Gastroesophageal sphincter (tissue), 4 donors: Measurements from ENCODE around the gene C20orf141. TPM values are rescaled to one million over a fixed set of nuclear protein-coding genes. Genes with fewer than 3 reads are reported as not detected.

Experiments
- ATAC-seq: fragments of 150-250 bp; one replicate; pipeline ENCODE4 v1.9.1; 2016; ENCODE audit warnings: mild to moderate bottlenecking, moderate library complexity
- H3K27ac ChIP-seq, 4 donors: fragments of 200-600 bp; sonication (generic) in 3 of 4; 1 replicate in 3 of 4; 2 replicates in 1 of 4; pipeline ENCODE4 v1.5.1; 2016 to 2019
- H3K27me3 ChIP-seq: fragments of 200-600 bp; sonication (generic); one replicate; pipeline ENCODE4 v1.5.1; 2019
- H3K36me3 ChIP-seq, 2 donors: fragments of 200-600 bp; sonication (generic); one replicate each; pipeline ENCODE4 v1.5.1; 2019; ENCODE audit warnings: control low read depth in 1 of 2
- H3K4me1 ChIP-seq, 3 donors: fragments of 200-600 bp; sonication (generic); 1 replicate in 2 of 3; 2 replicates in 1 of 3; pipeline ENCODE4 v1.5.1; 2016 to 2019; ENCODE audit warnings: control low read depth in 2 of 3
- H3K4me3 ChIP-seq, 2 donors: fragments of 200-600 bp; sonication (generic); one replicate each; pipeline ENCODE4 v1.5.1; 2019; ENCODE audit warnings: mild to moderate bottlenecking in 1 of 2, moderate library complexity in 1 of 2
- H3K9me3 ChIP-seq, 3 donors: fragments of 200-600 bp; sonication (generic); one replicate each; pipeline ENCODE4 v1.5.1; 2017 to 2019; ENCODE audit warnings: control low read depth in 2 of 3
- EP300 ChIP-seq: sonication (generic); formaldehyde crosslinking; IDR thresholded peaks from one replicate; pipeline ENCODE4 v1.6.1; 2017; ENCODE audit warnings: antibody characterized with exemption, mild to moderate bottlenecking
- POLR2A ChIP-seq, 2 donors: fragments of 450-650 bp; IDR thresholded peaks; one replicate each; pipeline ENCODE4 v1.6.1; 2017; ENCODE audit warnings: antibody characterized with exemption in 2 of 2, mild to moderate bottlenecking in 2 of 2, moderate library complexity in 1 of 2
- POLR2AphosphoS5 ChIP-seq: sonication (generic); formaldehyde crosslinking; IDR thresholded peaks from one replicate; pipeline ENCODE4 v1.6.1; 2017; ENCODE audit warnings: antibody characterized with exemption
- WGBS, 2 donors: methylation state at CpG; one replicate each; pipeline ENCODE4 v1.1.5; 2018; ENCODE audit warnings: low coverage in 1 of 2; 5-methylcytosine and 5-hydroxymethylcytosine counted together
- total RNA-seq, 4 donors: library from RNA; depleted of rRNA; stranded (reverse); fragments of >200 nt; gene quantifications; one replicate each; pipeline ENCODE4 v1.1.0, GENCODE V29; 2016
- TF ChIP-seq, protein P1 (sequence below), 4 experiments: fragments of 200-600 bp in 2 of 4; fragments of 450-650 bp in 2 of 4; sonication (generic) in 1 of 4; IDR thresholded peaks; one replicate each; pipeline ENCODE4 v1.5.1; 2017 to 2019; ENCODE audit warnings: antibody characterized with exemption in 4 of 4, mild to moderate bottlenecking in 2 of 4, moderate library complexity in 2 of 4

The C20orf141 gene
- total RNA-seq, 4 donors from 2014 or later, result not detected

DNA sequence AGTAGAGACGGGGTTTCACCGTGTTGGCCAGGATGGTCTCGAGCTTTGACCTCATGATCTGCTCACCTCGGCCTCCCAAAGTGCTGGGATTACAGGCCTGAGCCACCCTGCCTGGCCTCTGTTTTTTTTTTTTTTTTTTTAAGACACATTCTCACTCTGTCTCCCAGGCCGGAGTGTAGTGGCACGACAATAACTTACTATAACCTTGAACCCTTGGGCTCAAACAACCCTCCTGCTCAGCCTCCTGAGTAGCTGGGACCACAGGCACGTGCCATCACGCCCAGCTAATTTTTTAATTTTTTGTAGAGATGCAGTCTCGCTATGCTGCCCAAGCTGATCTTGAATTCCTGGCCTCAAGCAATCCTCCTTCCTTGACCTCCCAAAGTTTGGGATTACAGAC lies 41.0 kb upstream of the C20orf141 start:
- no peak for TF ChIP-seq EP300
- TF ChIP-seq POLR2A (IDR thresholded peaks at IDR 0.05), result no peak
- TF ChIP-seq, protein P1, sequence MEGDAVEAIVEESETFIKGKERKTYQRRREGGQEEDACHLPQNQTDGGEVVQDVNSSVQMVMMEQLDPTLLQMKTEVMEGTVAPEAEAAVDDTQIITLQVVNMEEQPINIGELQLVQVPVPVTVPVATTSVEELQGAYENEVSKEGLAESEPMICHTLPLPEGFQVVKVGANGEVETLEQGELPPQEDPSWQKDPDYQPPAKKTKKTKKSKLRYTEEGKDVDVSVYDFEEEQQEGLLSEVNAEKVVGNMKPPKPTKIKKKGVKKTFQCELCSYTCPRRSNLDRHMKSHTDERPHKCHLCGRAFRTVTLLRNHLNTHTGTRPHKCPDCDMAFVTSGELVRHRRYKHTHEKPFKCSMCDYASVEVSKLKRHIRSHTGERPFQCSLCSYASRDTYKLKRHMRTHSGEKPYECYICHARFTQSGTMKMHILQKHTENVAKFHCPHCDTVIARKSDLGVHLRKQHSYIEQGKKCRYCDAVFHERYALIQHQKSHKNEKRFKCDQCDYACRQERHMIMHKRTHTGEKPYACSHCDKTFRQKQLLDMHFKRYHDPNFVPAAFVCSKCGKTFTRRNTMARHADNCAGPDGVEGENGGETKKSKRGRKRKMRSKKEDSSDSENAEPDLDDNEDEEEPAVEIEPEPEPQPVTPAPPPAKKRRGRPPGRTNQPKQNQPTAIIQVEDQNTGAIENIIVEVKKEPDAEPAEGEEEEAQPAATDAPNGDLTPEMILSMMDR (IDR thresholded peaks at IDR 0.05), result no peak
- 78 to 93% methylated on average over 3 to 8 of the region's 9 CpGs for WGBS, 2 donors
- no peak for ATAC-seq

DNA sequence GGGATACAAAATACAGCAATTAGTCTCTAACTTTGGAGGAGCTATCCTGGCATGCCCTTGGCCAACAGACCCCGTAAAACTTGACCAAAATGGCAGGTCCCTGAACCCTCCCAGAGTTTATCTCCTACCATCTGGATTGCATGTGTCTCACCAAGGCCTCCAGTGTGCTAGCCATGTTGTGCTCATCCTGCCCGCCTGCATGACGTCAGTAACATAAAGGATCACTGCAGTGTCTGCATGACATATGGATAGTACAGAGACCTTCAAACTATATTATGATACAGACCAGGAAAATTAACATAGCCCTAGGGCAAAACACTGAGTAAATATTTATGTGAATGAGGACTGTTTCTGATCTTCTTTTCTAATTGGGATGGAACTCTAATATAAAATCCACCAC lies 39.6 kb upstream of the C20orf141 start:
- no peak overlapping the region for H3K27ac ChIP-seq
- H3K4me3 ChIP-seq, result no peak overlapping the region
- H3K36me3 ChIP-seq, result no peaks in the 10 kb centered on the region
- no peaks in the 10 kb centered on the region for H3K4me1 ChIP-seq
- peaks cover 37% of the 10 kb centered on the region for H3K27me3 ChIP-seq
- peaks cover 0 to 24% (median 0%) of the 10 kb centered on the region in 3 donors for H3K9me3 ChIP-seq
- no peak for ATAC-seq
- 65% methylated on average over 2 of the region's 3 CpGs; no CpG with 5 or more reads in 1 of the 2 donors for WGBS, 2 donors
- no peak for TF ChIP-seq POLR2AphosphoS5
- TF ChIP-seq EP300, result no peak
- TF ChIP-seq, protein P1 (IDR thresholded peaks at IDR 0.05), result no peak
- TF ChIP-seq POLR2A (IDR thresholded peaks at IDR 0.05), result no peak

More for the DNA sequence above, 41.0 kb upstream of the C20orf141 start:
- Histone ChIP-seq H3K9me3 (peaks cover 0 to 24% (median 0%) of the 10 kb centered on the region in 3 donors), H3K27ac (no peak overlapping the region), H3K36me3 (no peaks in the 10 kb centered on the region), H3K4me1 (no peaks in the 10 kb centered on the region), H3K4me3 (no peak overlapping the region), H3K27me3 (peaks cover 50% of the 10 kb centered on the region)

DNA sequence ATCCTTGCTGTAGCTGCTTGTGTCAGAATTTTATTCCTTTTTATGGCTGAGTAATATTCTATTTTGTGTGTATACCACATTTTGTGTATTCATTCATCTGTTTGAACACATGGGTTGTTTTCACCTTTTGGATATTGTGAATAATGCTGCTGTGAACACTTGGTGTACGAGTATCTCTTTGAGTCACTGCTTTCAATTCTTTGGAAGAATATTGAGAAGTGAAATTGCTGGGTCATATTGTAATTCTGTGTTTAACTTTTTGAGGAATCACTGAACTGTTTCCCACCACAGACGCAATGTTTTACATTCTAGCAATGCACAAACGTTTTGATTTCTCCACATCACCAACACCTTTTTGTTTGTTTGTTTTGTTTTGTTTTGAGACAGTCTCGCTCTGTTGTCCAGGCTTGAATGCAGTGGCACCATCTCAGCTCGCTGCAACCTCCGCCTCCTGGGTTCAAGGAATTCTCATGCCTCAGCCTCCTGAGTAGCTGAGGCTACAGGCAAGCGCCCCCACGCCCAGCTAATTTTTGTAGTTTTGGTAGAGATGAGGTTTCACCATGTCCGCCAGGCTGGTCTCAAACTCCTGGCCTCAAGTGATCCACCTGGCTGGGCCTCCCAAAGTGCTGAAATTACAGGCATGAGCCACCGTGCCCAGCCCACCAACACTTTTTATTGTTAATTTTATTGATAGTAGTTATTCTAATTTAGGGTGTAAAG lies 36.0 kb upstream of the C20orf141 start:
- WGBS, 2 donors, result 73 to 77% methylated on average over 10 of the region's 10 CpGs
- H3K4me3 ChIP-seq, result no peak overlapping the region
- no peak overlapping the region for H3K27ac ChIP-seq
- TF ChIP-seq EP300 (no peak), POLR2AphosphoS5 (no peak), POLR2A (IDR thresholded peaks at IDR 0.05) (no peak)
- H3K27me3 ChIP-seq, result peaks cover 24% of the 10 kb centered on the region
- peaks cover 0 to 24% (median 0%) of the 10 kb centered on the region in 3 donors for H3K9me3 ChIP-seq
- H3K36me3 ChIP-seq, result no peaks in the 10 kb centered on the region
- ATAC-seq, result no peak
- no peaks in the 10 kb centered on the region for H3K4me1 ChIP-seq

DNA sequence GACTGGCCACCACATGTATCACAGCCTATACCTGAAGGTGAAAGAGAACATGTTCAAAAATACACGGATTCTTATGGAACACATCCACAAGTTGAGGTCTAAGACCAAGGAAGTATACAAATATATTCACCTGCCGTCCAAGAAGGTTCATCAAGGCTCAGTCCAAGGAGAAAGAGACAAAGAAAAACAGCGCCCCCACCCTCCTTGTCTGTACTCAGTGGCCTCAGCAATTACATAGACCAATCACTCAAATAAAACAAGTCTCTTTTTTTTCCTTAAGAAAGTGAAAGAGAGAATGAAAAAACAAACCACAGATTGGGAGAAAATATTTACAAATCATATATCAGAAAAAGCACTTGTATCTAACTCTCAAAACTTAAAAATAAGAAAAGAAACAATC lies 33.8 kb upstream of the C20orf141 start:
- H3K27me3 ChIP-seq, result peaks cover 10% of the 10 kb centered on the region
- no peak overlapping the region for H3K4me3 ChIP-seq
- H3K4me1 ChIP-seq, result no peaks in the 10 kb centered on the region
- peaks cover 0 to 13% (median 0%) of the 10 kb centered on the region in 3 donors for H3K9me3 ChIP-seq
- no peak overlapping the region for H3K27ac ChIP-seq
- no peaks in the 10 kb centered on the region for H3K36me3 ChIP-seq
- TF ChIP-seq EP300 (no peak), POLR2A (IDR thresholded peaks at IDR 0.05) (no peak)
- TF ChIP-seq, protein P1 (IDR thresholded peaks at IDR 0.05), result no peak
- no peak for ATAC-seq
- 19 to 52% methylated on average over 2 to 3 of the region's 3 CpGs for WGBS, 2 donors

DNA sequence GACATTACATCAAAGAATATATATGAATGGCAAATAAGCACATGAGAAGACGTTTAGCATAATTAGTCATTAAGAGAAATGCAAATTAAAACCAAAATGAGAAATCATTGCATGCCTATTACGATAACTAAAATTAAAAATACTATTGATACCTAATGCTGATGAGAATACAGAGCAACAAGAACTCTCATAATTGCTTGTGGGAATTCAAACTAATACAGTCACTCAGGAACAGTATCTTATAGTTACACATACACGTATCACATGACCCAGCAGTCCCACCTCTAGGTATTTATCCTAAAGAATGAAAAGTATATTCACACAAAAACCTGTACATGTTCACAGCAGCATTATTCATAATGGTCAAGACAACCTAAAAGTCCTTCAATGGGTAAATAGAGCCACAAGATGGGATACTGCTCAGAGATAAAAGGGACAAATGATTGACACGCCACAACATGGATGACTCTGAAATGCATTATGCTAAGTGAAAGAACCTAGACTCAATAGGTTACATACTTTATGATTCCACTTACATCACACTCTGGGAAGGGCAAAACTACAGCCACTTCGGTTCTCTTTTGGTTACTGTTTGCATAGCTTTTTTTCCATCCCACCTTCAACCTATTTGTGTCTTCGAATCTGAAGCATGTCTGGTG lies 30.8 kb upstream of the C20orf141 start:
- peaks cover 9% of the 10 kb centered on the region for H3K27me3 ChIP-seq
- no peaks in the 10 kb centered on the region for H3K36me3 ChIP-seq
- H3K4me3 ChIP-seq, result no peak overlapping the region
- no peaks in the 10 kb centered on the region for H3K4me1 ChIP-seq
- 77 to 87% methylated on average over 6 of the region's 6 CpGs for WGBS, 2 donors
- no peak overlapping the region for H3K27ac ChIP-seq
- TF ChIP-seq POLR2A (IDR thresholded peaks at IDR 0.05) (no peak), POLR2AphosphoS5 (no peak), EP300 (no peak)
- TF ChIP-seq, protein P1 (IDR thresholded peaks at IDR 0.05), result no peak
- H3K9me3 ChIP-seq, result peaks cover 0 to 12% (median 0%) of the 10 kb centered on the region in 3 donors
- ATAC-seq, result no peak
